ENCODE data around the gene ZNF667.

DNA sequence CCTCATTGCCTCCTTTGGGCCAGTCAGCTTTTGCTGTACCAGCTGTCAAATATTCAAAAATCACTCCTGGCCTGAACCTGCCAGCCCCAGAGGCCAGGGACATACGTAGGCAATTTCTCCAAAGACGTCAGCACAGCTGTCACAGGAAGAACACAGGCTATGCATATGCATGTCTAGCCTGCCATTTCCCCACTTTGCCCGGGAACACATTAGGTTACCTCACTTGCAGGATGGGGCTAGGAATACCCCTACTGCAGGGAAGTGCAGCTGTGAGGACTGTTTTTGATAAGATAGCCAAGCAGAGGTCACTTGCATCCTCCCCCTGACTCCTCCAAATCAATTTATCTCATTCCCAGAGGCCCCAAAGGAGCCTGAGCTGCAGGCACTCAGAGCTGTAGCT, 2.8 kb downstream of the ZNF667 start:
- TF ChIP-seq CREB1 (CRISPR knock-in tag; IDR thresholded peaks at IDR 0.05; ENCODE audit: low read depth) (no peak), POLR2AphosphoS5 (IDR thresholded peaks at IDR 0.05; ENCODE audit: low read depth) (no peak)
- TF ChIP-seq, protein P1, sequence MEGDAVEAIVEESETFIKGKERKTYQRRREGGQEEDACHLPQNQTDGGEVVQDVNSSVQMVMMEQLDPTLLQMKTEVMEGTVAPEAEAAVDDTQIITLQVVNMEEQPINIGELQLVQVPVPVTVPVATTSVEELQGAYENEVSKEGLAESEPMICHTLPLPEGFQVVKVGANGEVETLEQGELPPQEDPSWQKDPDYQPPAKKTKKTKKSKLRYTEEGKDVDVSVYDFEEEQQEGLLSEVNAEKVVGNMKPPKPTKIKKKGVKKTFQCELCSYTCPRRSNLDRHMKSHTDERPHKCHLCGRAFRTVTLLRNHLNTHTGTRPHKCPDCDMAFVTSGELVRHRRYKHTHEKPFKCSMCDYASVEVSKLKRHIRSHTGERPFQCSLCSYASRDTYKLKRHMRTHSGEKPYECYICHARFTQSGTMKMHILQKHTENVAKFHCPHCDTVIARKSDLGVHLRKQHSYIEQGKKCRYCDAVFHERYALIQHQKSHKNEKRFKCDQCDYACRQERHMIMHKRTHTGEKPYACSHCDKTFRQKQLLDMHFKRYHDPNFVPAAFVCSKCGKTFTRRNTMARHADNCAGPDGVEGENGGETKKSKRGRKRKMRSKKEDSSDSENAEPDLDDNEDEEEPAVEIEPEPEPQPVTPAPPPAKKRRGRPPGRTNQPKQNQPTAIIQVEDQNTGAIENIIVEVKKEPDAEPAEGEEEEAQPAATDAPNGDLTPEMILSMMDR (conservative IDR thresholded peaks at IDR 0.05; ENCODE audit: low read depth in 2 of 2), result no peak
